SK-N-MC (cell line): ENCODE data around the gene CSGALNACT2.

Source experiments
- DNase-seq: peaks from one replicate; pipeline ENCODE4 v3.0.0-alpha.2; 2011; ENCODE audit warnings: low read depth, low spot score
- H3K27ac ChIP-seq: fragments of 200-600 bp; sonication (generic); 2 replicates; pipeline ENCODE4 v1.5.1; 2016; ENCODE audit warnings: mixed run types
- H3K36me3 ChIP-seq: fragments of 200-600 bp; sonication (generic); 2 replicates; pipeline ENCODE4 v1.6.1; 2017; ENCODE audit warnings: antibody characterized with exemption, low read length, mixed read lengths; ENCODE audit not compliant: insufficient read depth
- H3K4me3 ChIP-seq: fragments of 200-600 bp; sonication (generic); 2 replicates; pipeline ENCODE4 v1.5.1; 2016
- H3K9ac ChIP-seq: fragments of 200-600 bp; sonication (generic); 2 replicates; pipeline ENCODE4 v1.8.0; 2017; ENCODE audit warnings: mixed run types, mixed read lengths; ENCODE audit not compliant: insufficient read length
- H3K9me3 ChIP-seq: fragments of 200-600 bp; sonication (generic); 2 replicates; pipeline ENCODE4 v1.6.1; 2017; ENCODE audit warnings: low read depth, mild to moderate bottlenecking, antibody characterized with exemption, low read length, moderate library complexity, mixed read lengths
- EZH2 ChIP-seq: fragments of 200-600 bp; sonication (generic); IDR thresholded peaks from one replicate; pipeline ENCODE4 v1.6.1; 2017; ENCODE audit warnings: antibody characterized with exemption
- FOXP2 ChIP-seq: optimal IDR thresholded peaks from 2 replicates; pipeline ENCODE3; 2011; ENCODE audit warnings: mild to moderate bottlenecking, moderate library complexity; ENCODE audit not compliant: insufficient read depth; ENCODE audit errors: extremely low read length, control extremely low read depth
- POLR2AphosphoS5 ChIP-seq: IDR thresholded peaks from 2 replicates; pipeline ENCODE4 v1.6.1; 2012; ENCODE audit warnings: mild to moderate bottlenecking, low read depth, low read length, borderline replicate concordance

Gene CSGALNACT2

DNA sequence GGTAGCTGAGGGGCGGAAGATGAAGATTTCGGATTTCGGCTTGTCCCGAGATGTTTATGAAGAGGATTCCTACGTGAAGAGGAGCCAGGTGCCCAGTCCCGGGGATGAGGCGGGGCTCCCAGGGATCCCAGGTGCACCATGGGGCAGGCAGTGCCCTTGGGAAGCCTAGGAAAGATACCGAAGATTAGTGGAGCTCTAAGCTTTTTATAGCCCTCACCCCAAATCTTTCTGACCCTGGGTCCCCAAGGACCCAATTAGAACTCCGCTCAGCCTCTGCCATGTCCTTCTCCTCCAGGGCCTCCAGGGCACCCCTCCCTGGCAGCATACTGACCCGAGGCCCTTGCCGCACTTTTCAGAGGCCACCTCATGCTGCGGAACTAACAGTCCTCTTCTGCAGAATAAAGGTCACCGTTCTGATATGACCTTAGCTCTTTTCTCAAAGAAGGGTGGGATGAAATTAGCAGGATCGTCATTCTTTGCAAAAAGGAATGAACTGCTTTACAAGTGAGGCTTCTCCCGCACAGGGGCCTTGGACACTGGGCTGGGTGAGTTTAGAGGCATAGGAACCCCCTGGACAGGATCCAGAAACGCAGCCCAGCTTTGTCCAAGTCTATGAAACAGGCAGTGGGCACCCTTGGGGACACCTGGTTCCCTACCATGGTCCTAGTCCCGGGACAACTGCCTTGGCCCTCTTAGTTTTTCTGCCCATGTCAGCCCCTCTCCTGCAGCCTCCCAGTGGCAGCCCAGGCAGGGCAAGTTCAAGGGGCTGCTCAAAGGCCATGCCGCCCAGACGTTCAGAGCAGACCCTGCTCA lies 17.9 kb upstream of the CSGALNACT2 start:
- Histone ChIP-seq H3K27ac (no peak overlapping the region), H3K4me3 (no peak overlapping the region), H3K36me3 (no peaks in the 10 kb centered on the region), H3K9ac (no peak overlapping the region), H3K9me3 (no peaks in the 10 kb centered on the region)
- no peak for DNase-seq
- no peak for TF ChIP-seq EZH2
- TF ChIP-seq FOXP2 = no peak
- no peak for TF ChIP-seq POLR2AphosphoS5

DNA sequence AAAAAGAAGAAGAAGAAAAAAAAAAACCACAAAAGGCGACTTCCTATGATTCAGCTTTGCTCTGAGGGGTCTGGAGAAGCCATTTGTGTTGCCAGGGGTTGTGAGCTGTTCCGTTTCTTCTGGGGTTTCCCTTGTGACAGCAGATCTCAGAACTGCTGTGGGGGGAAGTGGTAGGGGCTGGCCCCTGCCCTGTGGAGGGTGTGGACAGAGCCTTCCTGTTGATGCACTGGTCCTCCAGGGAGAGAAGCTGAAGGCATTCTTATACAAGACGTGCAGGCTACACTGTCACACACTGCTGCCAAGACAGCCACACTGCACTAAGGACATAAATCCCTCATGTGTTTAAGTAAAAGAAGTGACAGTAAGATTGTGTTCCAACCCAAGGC lies 17.3 kb upstream of the CSGALNACT2 start:
- no peaks in the 10 kb centered on the region for H3K36me3 ChIP-seq
- no peaks in the 10 kb centered on the region for H3K9me3 ChIP-seq
- no peak overlapping the region for H3K9ac ChIP-seq
- no peak overlapping the region for H3K4me3 ChIP-seq
- TF ChIP-seq POLR2AphosphoS5 (no peak), EZH2 (no peak), FOXP2 (no peak)
- H3K27ac ChIP-seq = no peak overlapping the region
- no peak for DNase-seq

DNA sequence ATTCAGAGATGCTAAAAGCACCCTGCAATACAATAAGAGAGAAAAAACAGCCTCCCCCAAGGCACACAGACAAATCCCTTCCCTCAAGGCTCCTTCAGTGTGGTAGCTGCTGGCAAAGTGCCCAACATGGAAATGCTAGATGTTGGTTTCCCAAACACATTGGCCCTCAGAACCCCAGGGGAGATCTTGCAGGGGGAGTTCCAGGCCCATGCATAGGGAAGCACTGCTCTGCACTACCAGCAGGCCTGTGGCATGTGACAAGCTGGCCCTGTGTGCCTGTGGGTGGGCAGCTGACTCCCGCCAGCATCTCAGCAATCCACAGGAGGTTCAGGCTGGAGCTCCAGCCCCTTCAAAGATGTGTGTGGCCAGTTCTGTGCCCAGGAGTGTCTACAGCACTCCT lies 16.8 kb upstream of the CSGALNACT2 start:
- Histone ChIP-seq H3K27ac (no peak overlapping the region), H3K9ac (no peak overlapping the region), H3K9me3 (no peaks in the 10 kb centered on the region), H3K36me3 (no peaks in the 10 kb centered on the region), H3K4me3 (no peak overlapping the region)
- TF ChIP-seq FOXP2 = no peak
- TF ChIP-seq EZH2 = no peak
- no peak for TF ChIP-seq POLR2AphosphoS5
- DNase-seq = no peak

DNA sequence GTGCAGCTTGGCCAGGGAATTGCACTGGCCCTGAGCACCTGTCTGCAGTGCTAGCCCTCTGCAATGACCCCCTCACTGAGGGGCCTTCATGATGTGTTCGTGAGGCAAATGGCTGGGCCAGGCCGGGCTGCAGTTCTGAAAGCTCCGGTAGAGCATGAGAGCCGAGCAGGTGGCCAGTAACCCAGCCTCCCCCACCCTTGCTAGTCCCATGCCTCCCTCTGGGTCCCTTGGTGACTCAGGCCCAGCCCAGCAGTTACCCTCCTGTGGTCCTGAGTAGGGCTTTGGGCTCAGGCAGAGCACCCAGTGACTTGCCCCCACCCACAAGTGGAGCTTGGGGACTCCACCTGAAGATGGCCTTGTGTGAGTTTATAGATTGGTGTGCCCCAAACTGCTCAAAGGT lies 16.1 kb upstream of the CSGALNACT2 start:
- no peak overlapping the region for H3K9ac ChIP-seq
- TF ChIP-seq POLR2AphosphoS5 (no peak), FOXP2 (no peak)

DNA sequence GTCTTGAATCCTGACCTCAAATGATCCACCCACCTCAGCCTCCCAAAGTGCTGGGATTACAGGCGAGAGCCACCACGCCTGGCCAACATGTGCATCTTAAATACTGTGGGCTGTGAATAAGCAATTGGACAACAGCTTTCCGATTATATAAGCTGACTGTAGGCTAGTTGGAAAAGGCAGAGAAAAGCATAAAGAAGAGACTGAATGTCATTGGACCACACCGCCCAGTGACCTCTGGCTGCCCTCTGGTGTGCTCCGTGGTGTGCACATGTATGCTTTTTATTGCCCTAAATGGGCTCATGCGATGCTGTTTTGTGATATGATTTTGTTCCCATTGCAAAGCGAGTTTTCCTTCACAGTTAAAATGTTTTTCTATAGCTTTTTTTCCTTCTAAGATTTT lies 15.4 kb upstream of the CSGALNACT2 start:
- no peak for DNase-seq
- Histone ChIP-seq H3K27ac (no peak overlapping the region), H3K9ac (no peak overlapping the region), H3K4me3 (no peak overlapping the region), H3K36me3 (no peaks in the 10 kb centered on the region), H3K9me3 (no peaks in the 10 kb centered on the region)
- TF ChIP-seq FOXP2 (no peak), POLR2AphosphoS5 (no peak), EZH2 (no peak)

More for the DNA sequence above, 16.1 kb upstream of the CSGALNACT2 start:
- Histone ChIP-seq H3K27ac (no peak overlapping the region), H3K4me3 (no peak overlapping the region), H3K9me3 (no peaks in the 10 kb centered on the region), H3K36me3 (no peaks in the 10 kb centered on the region)
- DNase-seq = no peak

DNA sequence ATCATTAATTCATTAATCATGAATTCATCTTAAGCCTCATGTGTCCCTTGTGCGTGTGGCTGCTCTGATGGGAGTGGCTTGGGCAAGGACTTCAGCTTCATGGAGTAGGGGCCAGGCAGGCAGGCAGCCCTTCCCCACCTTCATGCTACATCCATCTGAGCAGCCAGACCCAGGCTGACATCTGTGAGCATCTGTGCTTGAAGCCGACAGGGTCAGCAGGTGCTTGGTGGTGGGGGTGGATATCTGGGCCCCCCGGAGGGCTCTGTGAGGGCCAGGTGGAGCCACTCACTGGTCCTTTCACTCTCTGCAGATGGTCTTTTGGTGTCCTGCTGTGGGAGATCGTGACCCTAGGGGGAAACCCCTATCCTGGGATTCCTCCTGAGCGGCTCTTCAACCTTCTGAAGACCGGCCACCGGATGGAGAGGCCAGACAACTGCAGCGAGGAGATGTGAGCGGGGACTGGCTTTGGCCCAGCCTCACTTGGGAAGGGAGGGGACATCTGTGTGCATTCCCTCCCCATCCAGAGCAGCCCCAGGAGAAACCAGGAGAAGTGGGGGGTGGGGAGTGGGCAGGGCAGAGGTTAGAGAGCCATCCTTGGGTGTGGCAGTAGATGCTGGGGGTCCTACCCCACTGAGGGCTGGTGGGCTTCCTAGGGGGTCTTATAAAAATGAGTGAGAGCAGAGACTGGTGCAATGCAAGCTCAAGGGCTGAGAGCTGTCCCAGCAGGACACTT lies 14.7 kb upstream of the CSGALNACT2 start:
- H3K9me3 ChIP-seq = no peaks in the 10 kb centered on the region
- H3K36me3 ChIP-seq = no peaks in the 10 kb centered on the region
- DNase-seq = no peak
- H3K4me3 ChIP-seq = no peak overlapping the region
- no peak overlapping the region for H3K27ac ChIP-seq
- H3K9ac ChIP-seq = no peak overlapping the region
- TF ChIP-seq EZH2 (no peak), FOXP2 (no peak), POLR2AphosphoS5 (no peak)

DNA sequence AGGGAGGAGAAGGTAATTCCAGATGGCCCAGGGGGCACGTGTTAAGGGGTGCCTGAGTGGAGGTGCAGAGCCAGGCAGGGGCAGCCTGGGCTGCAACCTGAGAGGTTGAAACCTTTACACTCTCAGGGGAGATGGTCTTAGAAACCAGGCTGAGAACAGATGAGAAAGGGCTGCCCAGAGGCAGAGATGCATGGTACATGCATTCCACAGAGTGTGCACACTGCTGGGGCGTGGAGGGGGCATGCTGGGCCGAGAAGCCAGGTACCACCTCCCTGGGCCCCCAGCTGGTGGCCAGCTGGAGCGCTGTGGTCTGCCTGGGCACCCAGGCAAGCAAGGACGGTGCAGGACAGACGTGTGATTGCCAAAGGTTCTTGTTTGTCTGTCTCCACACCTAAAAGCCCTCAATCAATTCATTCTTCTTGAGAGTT lies 14.1 kb upstream of the CSGALNACT2 start:
- H3K27ac ChIP-seq = no peak overlapping the region
- no peaks in the 10 kb centered on the region for H3K36me3 ChIP-seq
- no peak overlapping the region for H3K9ac ChIP-seq
- no peak overlapping the region for H3K4me3 ChIP-seq
- TF ChIP-seq POLR2AphosphoS5 = no peak
- TF ChIP-seq FOXP2 = no peak
- TF ChIP-seq EZH2 = no peak
- no peaks in the 10 kb centered on the region for H3K9me3 ChIP-seq
- no peak for DNase-seq

DNA sequence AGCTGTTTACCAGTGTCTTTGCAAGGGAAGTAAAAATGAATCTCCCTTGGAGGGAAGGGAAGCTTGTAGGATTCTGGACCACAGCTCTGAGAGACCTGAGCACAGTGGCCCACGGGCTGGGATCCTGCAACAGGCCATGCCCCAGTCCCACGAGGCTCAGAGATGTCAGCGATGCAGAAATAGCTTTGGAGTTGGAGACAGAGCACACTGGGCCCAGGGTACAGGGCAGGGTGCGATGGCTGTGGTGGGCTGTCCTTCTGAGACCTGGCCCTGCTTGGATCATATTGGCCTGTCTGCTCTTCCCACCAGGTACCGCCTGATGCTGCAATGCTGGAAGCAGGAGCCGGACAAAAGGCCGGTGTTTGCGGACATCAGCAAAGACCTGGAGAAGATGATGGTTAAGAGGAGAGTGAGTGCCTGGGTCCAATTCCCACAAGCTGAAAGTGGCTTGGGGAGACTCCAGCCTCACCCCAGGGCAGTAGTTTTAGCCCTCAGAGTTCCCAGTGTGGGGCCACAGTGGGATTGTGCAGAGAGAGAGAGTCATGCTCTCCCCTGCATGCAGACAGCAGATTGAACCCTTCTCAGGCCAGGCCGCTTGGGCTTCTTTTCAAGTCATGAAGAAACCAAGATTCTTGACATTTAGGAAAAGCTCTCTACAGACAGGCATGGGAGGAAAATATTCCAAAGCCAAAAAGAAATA lies 13.5 kb upstream of the CSGALNACT2 start:
- DNase-seq = no peak
- no peak overlapping the region for H3K4me3 ChIP-seq
- no peak for TF ChIP-seq EZH2
- TF ChIP-seq POLR2AphosphoS5 = no peak
- TF ChIP-seq FOXP2 = no peak
- H3K9ac ChIP-seq = no peak overlapping the region
- no peak overlapping the region for H3K27ac ChIP-seq
- H3K9me3 ChIP-seq = no peaks in the 10 kb centered on the region
- H3K36me3 ChIP-seq = no peaks in the 10 kb centered on the region
